ENCODE measurements around the gene CCDC90B.

The CCDC90B gene

GRCh38 chr11:83221694-83222093, 64.5 kb downstream of the CCDC90B start:
- TF ChIP-seq RAD21 (IDR thresholded peaks at IDR 0.05; ENCODE audit: low read depth), result no peak

- TF ChIP-seq TEAD4 (IDR thresholded peaks at IDR 0.05), result no peak
- no peak for TF ChIP-seq FOXM1 (IDR thresholded peaks at IDR 0.05; ENCODE audit: borderline replicate concordance, low read depth)
- TF ChIP-seq NFIC (IDR thresholded peaks at IDR 0.05), result no peak
- no peak for TF ChIP-seq REST (IDR thresholded peaks at IDR 0.05; ENCODE audit: low read depth)
- no peak for TF ChIP-seq EGR1 (IDR thresholded peaks at IDR 0.05)
- no peak for TF ChIP-seq ZBTB7A (IDR thresholded peaks at IDR 0.05; ENCODE audit: low read depth)
- no peak for TF ChIP-seq TCF12 (IDR thresholded peaks at IDR 0.05; ENCODE audit: low read depth)
- TF ChIP-seq CREB1 (IDR thresholded peaks at IDR 0.05; ENCODE audit: low read depth), result no peak
- TF ChIP-seq MAX (IDR thresholded peaks at IDR 0.05), result no peak
- TF ChIP-seq YY1 (IDR thresholded peaks at IDR 0.05; ENCODE audit: low read depth), result no peak
- no peak for TF ChIP-seq USF1 (IDR thresholded peaks at IDR 0.05)
- TF ChIP-seq CEBPB (IDR thresholded peaks at IDR 0.05), result no peak
- TF ChIP-seq TAF1 (IDR thresholded peaks at IDR 0.05; ENCODE audit: low read depth), result no peak
- TF ChIP-seq EP300 (IDR thresholded peaks at IDR 0.05; ENCODE audit: borderline replicate concordance), result no peak
- no peak for TF ChIP-seq RAD21 (IDR thresholded peaks at IDR 0.05; ENCODE audit: low read depth)
Measured at GRCh38 chr11:83220260-83220659, 65.9 kb downstream of the CCDC90B start.

- TF ChIP-seq YY1 (IDR thresholded peaks at IDR 0.05; ENCODE audit: low read depth), result no peak
- no peak for TF ChIP-seq EGR1 (IDR thresholded peaks at IDR 0.05)
- TF ChIP-seq NFIC (IDR thresholded peaks at IDR 0.05), result no peak
- TF ChIP-seq RAD21 (IDR thresholded peaks at IDR 0.05; ENCODE audit: low read depth), result peak; percentile 46; the same call in 1 of the 2 replicates
- TF ChIP-seq USF1 (IDR thresholded peaks at IDR 0.05), result no peak
Measured at GRCh38 chr11:83219095-83219494, 67.1 kb downstream of the CCDC90B start.

Measured in Ishikawa (cell line).